HG02642 (cell line): Measurements from ENCODE around the gene RHOT1.
"Not testable (repeated sequence)": the region's sequence is repeated elsewhere in the genome, so short reads cannot be mapped to it uniquely, and the experiment has no call there.

Experiments
- ATAC-seq: cut with Tn5 transposase; IDR thresholded peaks from one replicate; pipeline ENCODE4 v1.9.1; 2021; ENCODE audit warnings: mild to moderate bottlenecking; ENCODE audit not compliant: unreplicated experiment, poor library complexity

Gene RHOT1

GRCh38 chr17:32142038-32142856, at the start of gene RHOT1:
Gene RHOT1, plus strand, starts transcription at chr17:32142502. Its CDS starts 191 bp downstream, at chr17:32142693.
- ATAC-seq: peak; percentile 80

DNA sequence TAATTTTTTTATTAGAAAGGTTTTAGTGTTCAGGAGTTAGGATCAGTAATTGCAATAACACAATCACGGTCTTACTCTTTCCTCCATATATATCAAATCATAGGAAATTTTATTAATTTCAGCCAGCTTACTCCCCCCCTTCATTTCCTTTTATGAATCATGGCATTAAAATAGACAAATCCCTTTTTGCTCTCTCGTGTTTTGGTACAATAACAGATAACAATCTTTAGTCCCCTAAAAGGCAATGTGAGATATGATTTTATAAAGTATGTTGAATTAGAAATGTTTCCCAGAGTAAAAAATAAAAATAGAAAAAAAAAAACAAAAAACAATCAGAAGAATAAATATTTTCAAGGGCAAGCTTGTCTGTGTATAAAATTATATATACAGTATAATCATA, 42.6 kb upstream of the RHOT1 start:
- ATAC-seq: no peak

DNA sequence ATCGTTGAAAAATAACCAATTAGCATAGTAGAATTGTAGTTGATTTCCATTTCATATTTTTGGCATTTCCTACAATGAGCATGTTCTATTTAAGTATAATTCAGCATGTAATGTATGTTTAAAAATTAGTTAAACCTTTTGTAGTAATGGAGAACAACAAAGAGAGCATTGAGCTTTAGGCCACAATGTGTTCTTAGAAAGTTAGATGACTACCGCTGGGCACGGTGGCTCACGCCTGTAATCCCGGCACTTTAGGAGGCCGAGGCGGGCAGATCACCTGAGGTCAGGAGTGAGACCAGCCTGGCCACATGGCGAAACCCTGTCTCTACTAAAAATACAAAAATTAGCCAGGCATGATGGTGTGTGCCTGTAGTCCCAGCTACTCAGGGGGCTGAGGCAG, 42.0 kb upstream of the RHOT1 start:
- ATAC-seq: not testable (repeated sequence)

DNA sequence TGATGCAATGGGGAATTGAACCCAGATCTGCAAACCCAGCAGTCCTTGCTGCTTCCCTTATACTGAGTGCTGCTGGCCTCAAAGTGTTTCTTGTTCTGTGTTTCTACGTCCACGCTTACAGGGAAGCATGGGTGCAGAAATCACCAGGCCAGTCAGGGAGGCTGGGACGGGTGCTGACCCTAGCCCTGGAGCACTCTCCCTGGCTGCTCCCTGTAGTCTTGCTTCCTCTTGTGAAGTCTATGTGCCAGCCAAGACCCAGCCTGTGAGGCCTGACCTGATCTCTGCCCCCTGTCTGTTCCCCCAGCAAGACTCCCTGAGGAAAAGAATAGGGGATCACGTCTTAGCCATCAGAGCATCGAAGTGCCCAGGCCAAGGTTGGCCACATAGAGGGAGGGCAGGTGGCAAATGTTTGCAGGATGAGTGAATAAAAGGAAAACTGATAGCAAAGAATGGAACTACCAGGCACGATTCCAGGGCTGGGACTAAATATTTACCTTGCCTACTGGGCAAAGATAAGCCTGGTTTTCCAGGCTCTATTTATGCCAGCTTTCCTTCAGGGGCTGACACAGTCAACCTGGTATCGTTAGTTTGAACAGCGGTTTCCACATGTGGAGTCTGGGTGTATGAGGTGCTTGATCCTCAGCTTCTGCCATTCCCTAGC, 41.2 kb upstream of the RHOT1 start:
- ATAC-seq: no peak

DNA sequence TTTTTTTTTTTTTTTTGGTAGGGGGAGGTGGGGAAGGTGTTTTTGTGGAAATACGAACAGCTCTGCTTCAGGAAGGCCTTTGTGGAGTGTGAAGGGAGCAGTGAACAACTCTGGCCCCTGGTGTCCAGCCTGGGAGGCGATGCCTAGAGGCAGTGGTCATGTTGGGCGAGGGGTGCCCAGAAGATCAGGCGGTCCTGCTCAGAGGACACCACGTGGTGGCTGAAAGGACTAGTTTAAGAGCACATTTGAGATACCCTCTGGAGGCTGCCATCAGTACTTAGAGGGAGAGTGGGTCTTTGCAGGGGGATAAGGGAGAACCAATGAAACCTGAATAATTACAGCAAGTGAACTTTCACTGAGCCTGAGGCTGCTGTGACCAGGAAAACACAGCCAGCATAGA, 40.1 kb upstream of the RHOT1 start:
- ATAC-seq: no peak

- no peak for ATAC-seq
Measured at GRCh38 chr17:32102646-32103186, 39.6 kb upstream of the RHOT1 start.

- no peak for ATAC-seq
Measured at GRCh38 chr17:32103476-32104113, 38.7 kb upstream of the RHOT1 start.

- ATAC-seq: no peak
Measured at GRCh38 chr17:32104158-32104557, 38.1 kb upstream of the RHOT1 start.

GRCh38 chr17:32106471-32106981, 35.8 kb upstream of the RHOT1 start:
- ATAC-seq: not testable (repeated sequence)

GRCh38 chr17:32107194-32107593, 35.1 kb upstream of the RHOT1 start:
- not testable (repeated sequence) for ATAC-seq

DNA sequence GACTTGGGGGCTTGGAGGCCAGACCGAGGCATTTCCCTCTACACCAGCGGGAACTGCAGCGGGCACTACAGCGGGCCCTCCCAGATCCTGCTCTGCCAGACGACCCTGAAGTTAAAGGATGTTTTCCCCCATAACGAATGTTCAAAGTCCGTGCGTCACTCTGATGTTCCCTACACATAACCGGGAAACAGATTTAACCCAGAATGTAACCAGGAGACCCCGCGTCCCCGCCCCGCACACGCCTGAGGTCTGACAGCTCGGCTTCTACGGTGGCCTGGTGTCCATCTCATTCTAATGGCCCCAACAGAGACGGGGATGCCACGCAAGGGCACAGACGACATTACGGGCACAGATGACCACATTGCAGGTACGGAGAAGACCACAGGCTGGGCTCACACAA, 31.7 kb upstream of the RHOT1 start:
- ATAC-seq: no peak

GRCh38 chr17:32111141-32111771, 31.0 kb upstream of the RHOT1 start:
- ATAC-seq: no peak

GRCh38 chr17:32112416-32112815, 29.9 kb upstream of the RHOT1 start:
- ATAC-seq: no peak

DNA sequence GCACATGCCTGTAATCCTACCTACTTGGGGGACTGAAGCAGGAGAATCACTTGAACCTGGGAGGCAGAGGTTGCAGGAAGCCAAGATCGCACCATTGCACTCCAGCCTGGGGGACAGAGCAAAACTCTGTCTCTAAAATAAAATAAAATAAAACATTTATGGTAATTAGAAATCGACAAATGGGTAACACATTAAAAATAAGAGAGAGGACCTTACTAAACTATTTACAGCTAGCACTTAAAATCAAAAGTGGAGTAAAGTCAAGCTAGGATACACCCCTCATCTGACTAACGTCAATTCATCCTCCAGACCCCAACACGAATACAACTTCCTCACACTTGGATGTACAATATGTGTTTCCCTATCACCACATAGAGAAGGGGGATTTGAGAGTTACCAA, 27.8 kb upstream of the RHOT1 start:
- no peak for ATAC-seq

GRCh38 chr17:32115546-32115945, 26.8 kb upstream of the RHOT1 start:
- not testable (repeated sequence) for ATAC-seq

DNA sequence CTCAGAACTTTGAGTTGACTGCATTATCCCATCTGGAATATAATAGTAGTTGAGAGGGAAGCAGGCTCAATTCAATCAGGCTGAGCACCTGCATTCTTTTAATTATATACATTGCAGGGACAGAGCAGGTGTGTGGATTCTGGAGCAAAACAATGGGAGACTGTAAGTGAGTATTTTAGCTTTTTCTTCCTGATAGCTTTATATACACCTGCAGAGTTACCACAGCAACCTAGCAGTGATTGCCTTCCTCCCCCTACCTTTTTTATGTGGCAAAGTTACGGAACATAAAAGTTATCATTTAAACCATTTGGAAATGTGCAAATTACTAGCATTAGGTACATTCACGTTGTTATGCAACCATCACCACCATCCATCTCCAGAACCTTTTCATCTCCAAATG, 25.4 kb upstream of the RHOT1 start:
- no peak for ATAC-seq

DNA sequence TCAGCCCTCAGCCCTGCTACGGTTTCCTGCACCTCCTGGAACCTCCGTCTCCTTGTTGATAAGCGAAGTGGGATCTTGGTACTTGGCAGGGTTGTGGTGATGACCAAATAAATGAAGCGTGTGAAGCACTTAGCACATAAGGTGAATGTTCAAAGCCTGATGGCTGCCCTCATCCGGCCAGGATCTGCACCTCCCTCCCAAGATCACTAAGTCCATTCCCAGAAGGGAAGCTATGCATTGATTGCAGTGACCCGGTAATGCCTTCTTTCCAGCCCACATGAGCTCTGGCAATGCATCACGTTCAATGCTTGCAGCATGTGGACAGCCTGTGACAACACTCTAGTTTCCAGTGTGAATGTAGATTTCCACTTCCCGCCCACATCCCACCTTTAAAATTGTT, 24.9 kb upstream of the RHOT1 start:
- no peak for ATAC-seq

GRCh38 chr17:32118088-32118487, 24.2 kb upstream of the RHOT1 start:
- not testable (repeated sequence) for ATAC-seq

GRCh38 chr17:32118835-32119234, 23.5 kb upstream of the RHOT1 start:
- no peak for ATAC-seq

- no peak for ATAC-seq
Measured at GRCh38 chr17:32120141-32120540, 22.2 kb upstream of the RHOT1 start.
